GM12878 (cell line): ENCODE measurements around the gene SPNS1. TPM values are rescaled to one million over a fixed set of nuclear protein-coding genes. Genes with fewer than 3 reads are reported as not detected.
A peak's percentile ranks its signal among the peaks of the same experiment; 100 is the strongest.

Experiments
- BCL11A ChIP-seq: IDR thresholded peaks from 2 replicates; pipeline ENCODE4 v1.6.1; 2011; ENCODE audit warnings: low read depth, low read length
- BHLHE40 ChIP-seq, 2 experiments: fragments of 450-650 bp in 1 of 2; IDR thresholded peaks; 2 replicates each; pipeline ENCODE4 v1.6.1; 2011 to 2017; ENCODE audit warnings: low read depth in 2 of 2, borderline replicate concordance in 1 of 2, improper control_type of control experiment in 1 of 2, low read length in 1 of 2, mild to moderate bottlenecking in 1 of 2
- CBFB ChIP-seq: IDR thresholded peaks from 2 replicates; pipeline ENCODE4 v1.6.1; 2016; ENCODE audit warnings: antibody characterized with exemption, low read depth
- CBX3 ChIP-seq: fragments of 200-600 bp; sonication (generic); IDR thresholded peaks from 2 replicates; pipeline ENCODE4 v1.6.1; 2016; ENCODE audit warnings: low read depth, borderline replicate concordance
- CHD1 ChIP-seq: IDR thresholded peaks from 2 replicates; pipeline ENCODE4 v1.6.1; 2012; ENCODE audit warnings: low read depth, low read length, improper control_type of control experiment
- CREM ChIP-seq: IDR thresholded peaks from 2 replicates; pipeline ENCODE4 v1.6.1; 2014; ENCODE audit warnings: antibody characterized with exemption, low read depth
- DPF2 ChIP-seq: fragments of 450-650 bp; IDR thresholded peaks from 2 replicates; pipeline ENCODE4 v1.6.1; 2017; ENCODE audit warnings: mild to moderate bottlenecking
- EGR1 ChIP-seq, 2 experiments: IDR thresholded peaks; 1 replicate in 1 of 2; 2 replicates in 1 of 2; pipeline ENCODE4 v1.6.1; 2011 to 2012; ENCODE audit warnings: low read depth in 2 of 2, low read length in 2 of 2, borderline replicate concordance in 1 of 2, mild to moderate bottlenecking in 1 of 2, moderate library complexity in 1 of 2
- ETV6 ChIP-seq, 2 experiments: fragments of 450-650 bp in 1 of 2; IDR thresholded peaks in 1 of 2; conservative IDR thresholded peaks in 1 of 2; 2 replicates each; pipeline ENCODE4 v1.6.1; 2014; ENCODE audit warnings: antibody characterized with exemption in 1 of 2, borderline replicate concordance in 1 of 2, low read depth in 1 of 2, mild to moderate bottlenecking in 1 of 2, moderate library complexity in 1 of 2
- EZH2 ChIP-seq: IDR thresholded peaks from 2 replicates; pipeline ENCODE4 v1.6.1; 2012; ENCODE audit warnings: low read depth, mild to moderate bottlenecking, control low read depth, inconsistent platforms, low read length, borderline replicate concordance; ENCODE audit not compliant: control insufficient read depth
- FOS ChIP-seq: IDR thresholded peaks from 3 replicates; pipeline ENCODE4 v1.6.1; 2011; ENCODE audit warnings: borderline replicate concordance; ENCODE audit not compliant: insufficient read length; ENCODE audit errors: extremely low read depth
- FOXK2 ChIP-seq: fragments of 450-650 bp; IDR thresholded peaks from 2 replicates; pipeline ENCODE4 v1.6.1; 2017; ENCODE audit warnings: mild to moderate bottlenecking, moderate library complexity
- GABPA ChIP-seq: IDR thresholded peaks from 2 replicates; pipeline ENCODE4 v1.6.1; 2014; ENCODE audit warnings: antibody characterized with exemption, low read depth, mild to moderate bottlenecking, inconsistent platforms
- HDAC6 ChIP-seq: fragments of 200-600 bp; sonication (generic); IDR thresholded peaks from one replicate; pipeline ENCODE4 v1.8.0; 2017; ENCODE audit warnings: antibody characterized with exemption; ENCODE audit not compliant: unreplicated experiment
- MEF2B ChIP-seq: fragments of 450-650 bp; IDR thresholded peaks from 2 replicates; pipeline ENCODE4 v1.6.1; 2018; ENCODE audit warnings: mild to moderate bottlenecking, moderate library complexity; ENCODE audit not compliant: partially characterized antibody, poor library complexity, severe bottlenecking
- MLLT1 ChIP-seq: fragments of 450-650 bp; IDR thresholded peaks from 2 replicates; pipeline ENCODE4 v1.6.1; 2016; ENCODE audit warnings: mild to moderate bottlenecking
- MTA2 ChIP-seq: fragments of 450-650 bp; IDR thresholded peaks from 2 replicates; pipeline ENCODE4 v1.6.1; 2016; ENCODE audit warnings: low read depth, mild to moderate bottlenecking, moderate library complexity
- NBN ChIP-seq: fragments of 450-650 bp; IDR thresholded peaks from 2 replicates; pipeline ENCODE4 v1.6.1; 2016
- NFIC ChIP-seq: IDR thresholded peaks from 2 replicates; pipeline ENCODE4 v1.6.1; 2012; ENCODE audit warnings: low read depth, mild to moderate bottlenecking, inconsistent platforms, low read length, moderate library complexity
- PAX5 ChIP-seq: IDR thresholded peaks from 2 replicates; pipeline ENCODE4 v1.6.1; 2011; ENCODE audit warnings: low read depth, low read length, borderline replicate concordance
- PBX3 ChIP-seq: IDR thresholded peaks from 2 replicates; pipeline ENCODE4 v1.6.1; 2011; ENCODE audit warnings: mild to moderate bottlenecking, low read depth, low read length, moderate library complexity; ENCODE audit not compliant: insufficient replicate concordance
- POLR2A ChIP-seq: IDR thresholded peaks from 2 replicates; pipeline ENCODE4 v1.6.1; 2011; ENCODE audit warnings: low read depth, mild to moderate bottlenecking, low read length
- POLR2AphosphoS2 ChIP-seq: IDR thresholded peaks from 2 replicates; pipeline ENCODE4 v1.6.1; 2011; ENCODE audit warnings: low read depth, mild to moderate bottlenecking, low read length, improper control_type of control experiment, moderate library complexity
- RAD21 ChIP-seq: IDR thresholded peaks from 2 replicates; pipeline ENCODE4 v1.6.1; 2011; ENCODE audit warnings: mild to moderate bottlenecking, low read depth, low read length, moderate library complexity; ENCODE audit not compliant: insufficient read depth
- RCOR1 ChIP-seq: conservative IDR thresholded peaks from 2 replicates; pipeline ENCODE4 v1.6.1; 2012; ENCODE audit warnings: low read depth, low read length, improper control_type of control experiment
- TAF1 ChIP-seq: IDR thresholded peaks from 2 replicates; pipeline ENCODE4 v1.6.1; 2011; ENCODE audit warnings: mild to moderate bottlenecking, low read depth, low read length, borderline replicate concordance
- ZNF274 ChIP-seq: IDR thresholded peaks from one replicate; pipeline ENCODE4 v1.8.0; 2011; ENCODE audit not compliant: insufficient read length, insufficient read depth
- polyA plus RNA-seq, 11 experiments: library from polyadenylated mRNA; depleted of rRNA in 4 of 11; unstranded in 6 of 11; stranded (reverse) in 5 of 11; fragments of >200 nt; fragmentation: Nextera tagmentation in 4 of 11; fragmentation: Illumina TruSeq in 1 of 11; extraction: Ambion mirVana in 4 of 11; extraction: Trizol in 1 of 11; gene quantifications; 1 replicate in 1 of 11; 2 replicates in 10 of 11; pipeline versions ENCODE4 v1.2.1 to v1.2.3, GENCODE V29; 2011 to 2016; ENCODE audit warnings: inconsistent platforms in 2 of 11, missing spikeins in 2 of 11, low read depth in 1 of 11
- total RNA-seq, 4 experiments: library from RNA; depleted of rRNA in 3 of 4; stranded (reverse); fragments of >200 nt in 3 of 4; fragmentation: Illumina TruSeq in 1 of 4; extraction: Trizol in 1 of 4; gene quantifications; 2 replicates each; pipeline versions ENCODE4 v1.2.1 to v1.2.3, GENCODE V29; 2013 to 2021

SPNS1 gene
- total and polyA plus RNA-seq, 10 of the 15 experiments (the other 5 are each of a cell fraction or from before 2014, with no cell fraction given): 0.16 to 37.6 (median 12.0) TPM

- peak; percentile 98 for TF ChIP-seq PBX3
- TF ChIP-seq HDAC6: no peak
- TF ChIP-seq BCL11A: no peak
- no peak for TF ChIP-seq RAD21
- peak; percentile 93 for TF ChIP-seq GABPA
- TF ChIP-seq MTA2: no peak
- peak; percentile 76 for TF ChIP-seq POLR2AphosphoS2
- TF ChIP-seq ZNF274: no peak
- peak; percentile 92 for TF ChIP-seq POLR2A
- no peak for TF ChIP-seq CHD1
- no peak; a peak in 1 of 3 replicates for TF ChIP-seq EGR1 (IDR thresholded peaks at IDR 0.05; ENCODE audit: borderline replicate concordance in 1 of 2, low read depth in 2 of 2, low read length in 2 of 2)
- no peak for TF ChIP-seq RCOR1
- no peak for TF ChIP-seq ETV6 (conservative IDR thresholded peaks at IDR 0.05 in 1 of 2, IDR thresholded peaks at IDR 0.05 in 1 of 2; ENCODE audit: borderline replicate concordance in 1 of 2, low read depth in 1 of 2)
- TF ChIP-seq NBN: no peak; the same call in 1 of the 2 replicates
- no peak for TF ChIP-seq NFIC
- TF ChIP-seq FOXK2: no peak
- no peak for TF ChIP-seq MLLT1
- peak; percentile 79 for TF ChIP-seq FOS
- TF ChIP-seq EZH2: no peak
- TF ChIP-seq CBX3: no peak
- peak; percentile 93 for TF ChIP-seq TAF1
- TF ChIP-seq DPF2: peak; percentile 100
- no peak for TF ChIP-seq CBFB
- TF ChIP-seq PAX5: peak; percentile 80; the same call in 1 of the 2 replicates
- TF ChIP-seq MEF2B: no peak
- TF ChIP-seq BHLHE40 (IDR thresholded peaks at IDR 0.05; ENCODE audit: borderline replicate concordance in 1 of 2, low read depth in 2 of 2, low read length in 1 of 2): peak; percentile 65 to 87; a peak in 3 of 4 replicates
- peak; percentile 89 for TF ChIP-seq CREM
Measured at GRCh38 chr16:28950648-28951409, 23.7 kb upstream of the SPNS1 start, which contains the start of gene NFATC2IP (continued).
